OCI-LY7 (cell line): ENCODE results near the gene TIMM10B. TPM values are rescaled to one million over a fixed set of nuclear protein-coding genes. Genes with fewer than 3 reads are reported as not detected.

Source experiments
- BruUV-seq: library from RNA; stranded (reverse); fragments of 400-500 nt; replicated peaks from 2 replicates; lab custom pipeline; 2021; lab: Mats Ljungman, UMichigan
- CTCF ChIA-PET: fragments of 300-600 bp; sonication (Branson Sonifier 250); formaldehyde crosslinking; loops from one replicate; lab custom pipeline; 2022; ENCODE audit warnings: antibody characterized with exemption; ENCODE audit not compliant: unreplicated experiment; lab: Charles Lee
- POLR2A ChIA-PET: fragments of 300-600 bp; sonication (Branson Sonifier 250); formaldehyde crosslinking; loops from one replicate; lab custom pipeline; 2022; ENCODE audit warnings: antibody characterized with exemption; lab: Charles Lee
- DNase-seq: peaks from one replicate; pipeline ENCODE4 v3.0.0-alpha.2; 2015; ENCODE audit warnings: low spot score
- H2AFZ ChIP-seq: fragments of 200-600 bp; sonication (generic), shearing (Covaris generic); 2 replicates; pipeline ENCODE4 v1.6.1; 2014; ENCODE audit warnings: mild to moderate bottlenecking, antibody characterized with exemption, low read length, moderate library complexity
- H3K27ac ChIP-seq: fragments of 200-600 bp; sonication (generic); 2 replicates; pipeline ENCODE4 v1.5.1; 2014; ENCODE audit warnings: mixed run types, low read depth, mild to moderate bottlenecking, moderate library complexity, low read length, inconsistent platforms; ENCODE audit not compliant: poor library complexity, severe bottlenecking
- H3K36me3 ChIP-seq: fragments of 200-600 bp; sonication (generic); 2 replicates; pipeline ENCODE4 v1.6.1; 2014; ENCODE audit warnings: mild to moderate bottlenecking, antibody characterized with exemption, low read length, moderate library complexity, mixed read lengths; ENCODE audit not compliant: insufficient read depth
- H3K4me1 ChIP-seq: fragments of 200-600 bp; sonication (generic); 2 replicates; pipeline ENCODE4 v1.5.1; 2014; ENCODE audit warnings: mild to moderate bottlenecking, low read length; ENCODE audit not compliant: insufficient read depth, poor library complexity, severe bottlenecking
- H3K4me2 ChIP-seq: fragments of 200-600 bp; sonication (generic); 2 replicates; pipeline ENCODE4 v1.6.1; 2014; ENCODE audit warnings: mild to moderate bottlenecking, low read length
- H3K4me3 ChIP-seq: fragments of 200-600 bp; sonication (generic); 2 replicates; pipeline ENCODE4 v1.5.1; 2014; ENCODE audit warnings: mild to moderate bottlenecking, low read depth, low read length; ENCODE audit not compliant: poor library complexity, severe bottlenecking
- H3K79me2 ChIP-seq: fragments of 200-600 bp; sonication (generic); 2 replicates; pipeline ENCODE4 v1.6.1; 2016; ENCODE audit warnings: low read depth, mild to moderate bottlenecking, low read length, moderate library complexity, mixed read lengths; ENCODE audit not compliant: insufficient read depth
- H3K9me2 ChIP-seq: fragments of 200-600 bp; sonication (generic); 2 replicates; pipeline ENCODE4 v1.6.1; 2016; ENCODE audit warnings: mild to moderate bottlenecking, low read length, mixed read lengths; ENCODE audit not compliant: insufficient read depth
- H3K9me3 ChIP-seq: fragments of 200-600 bp; sonication (generic); 2 replicates; pipeline ENCODE4 v1.6.1; 2014; ENCODE audit warnings: mild to moderate bottlenecking, mixed run types, low read length, mixed read lengths
- H4K20me1 ChIP-seq: fragments of 200-600 bp; sonication (generic); 2 replicates; pipeline ENCODE4 v1.6.1; 2014; ENCODE audit warnings: mild to moderate bottlenecking, antibody characterized with exemption, low read length, moderate library complexity, mixed read lengths; ENCODE audit not compliant: insufficient read depth
- EZH2phosphoT487 ChIP-seq: fragments of 200-600 bp; sonication (generic); IDR thresholded peaks from 2 replicates; pipeline ENCODE4 v1.6.1; 2018; ENCODE audit warnings: low read depth, borderline replicate concordance, mild to moderate bottlenecking, mixed run types, antibody characterized with exemption, low read length, moderate library complexity, mixed read lengths
- intact Hi-C: fragments of 100-400 bp; cut with micrococcal nuclease; formaldehyde crosslinking; loops from one replicate; pipeline ENCODE4 v1.10.0; 2022; ENCODE audit not compliant: unreplicated experiment
- total RNA-seq, 2 experiments: library from RNA; depleted of rRNA in 1 of 2; stranded (reverse); fragments of >200 nt in 1 of 2; shearing (Covaris generic) in 1 of 2; gene quantifications; 2 replicates each; pipeline ENCODE4 v1.2.3, GENCODE V29; 2014 to 2022
- TF ChIP-seq, protein P1 (sequence below): fragments of 200-600 bp; sonication (generic); conservative IDR thresholded peaks from 2 replicates; pipeline ENCODE4 v1.5.1; 2014; ENCODE audit warnings: mild to moderate bottlenecking, antibody characterized with exemption, low read length, moderate library complexity, mixed read lengths

Gene TIMM10B
- total RNA-seq, 2 experiments from 2014 or later, result 43.7 to 54.6 TPM

DNA sequence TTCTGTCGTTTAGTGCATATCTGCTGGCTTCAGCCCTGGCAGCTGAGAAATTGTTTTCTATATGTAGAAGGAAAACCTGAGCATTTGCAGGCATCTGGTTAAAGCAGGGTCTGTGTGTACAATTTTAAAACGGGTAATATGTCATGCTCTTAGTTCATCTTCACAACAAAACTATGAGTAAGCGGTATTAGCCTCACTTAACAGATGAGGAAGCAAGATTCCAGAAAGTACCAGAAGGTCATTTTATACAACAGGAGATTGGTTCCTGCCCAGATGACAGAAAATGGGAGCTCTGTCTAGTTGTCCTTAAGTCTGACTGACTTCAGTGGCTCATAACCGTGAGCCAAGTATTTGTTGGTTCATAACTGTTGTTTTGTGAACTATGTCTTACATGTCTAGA is 1.1 kb downstream of the TIMM10B start:
- H3K9me3 ChIP-seq, result no peaks in the 10 kb centered on the region
- peaks cover 78% of the 10 kb centered on the region for H3K36me3 ChIP-seq
- H3K27ac ChIP-seq, result peak overlapping the region; percentile 70

DNA sequence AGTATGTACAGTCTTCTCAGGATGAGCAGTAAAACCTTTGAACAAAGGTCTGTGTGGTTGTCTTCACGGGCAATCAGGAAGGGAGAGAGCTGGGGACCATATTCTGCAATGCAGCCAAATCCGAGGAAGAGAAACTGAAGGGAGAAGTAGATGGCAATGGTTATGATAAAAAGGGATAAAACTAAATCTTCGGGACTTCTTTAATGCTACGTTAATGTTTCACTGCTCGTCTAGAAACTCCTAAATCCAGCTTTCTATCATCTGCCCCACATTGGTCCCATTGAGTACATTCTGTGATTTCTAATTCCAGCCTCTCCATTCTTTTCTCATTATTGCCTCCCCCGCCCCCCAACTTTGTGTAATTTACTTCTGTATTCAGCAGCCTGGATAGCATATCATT is 1.7 kb downstream of the TIMM10B start:
- CTCF ChIA-PET, result no interaction called here
- no peak overlapping the region for H2AFZ ChIP-seq
- H3K9me3 ChIP-seq, result no peaks in the 10 kb centered on the region
- peak overlapping the region; percentile 96 for H3K4me3 ChIP-seq
- intact Hi-C loops, result loop anchor here (5.0 kb wide), 1 partner anchor 119 kb away; the partner anchor contains the start of genes ILK and RRP8
- H3K36me3 ChIP-seq, result peaks cover 79% of the 10 kb centered on the region
- H3K79me2 ChIP-seq, result peaks cover 38% of the 10 kb centered on the region
- H3K4me2 ChIP-seq, result peak overlapping the region; percentile 94
- TF ChIP-seq, protein P1, sequence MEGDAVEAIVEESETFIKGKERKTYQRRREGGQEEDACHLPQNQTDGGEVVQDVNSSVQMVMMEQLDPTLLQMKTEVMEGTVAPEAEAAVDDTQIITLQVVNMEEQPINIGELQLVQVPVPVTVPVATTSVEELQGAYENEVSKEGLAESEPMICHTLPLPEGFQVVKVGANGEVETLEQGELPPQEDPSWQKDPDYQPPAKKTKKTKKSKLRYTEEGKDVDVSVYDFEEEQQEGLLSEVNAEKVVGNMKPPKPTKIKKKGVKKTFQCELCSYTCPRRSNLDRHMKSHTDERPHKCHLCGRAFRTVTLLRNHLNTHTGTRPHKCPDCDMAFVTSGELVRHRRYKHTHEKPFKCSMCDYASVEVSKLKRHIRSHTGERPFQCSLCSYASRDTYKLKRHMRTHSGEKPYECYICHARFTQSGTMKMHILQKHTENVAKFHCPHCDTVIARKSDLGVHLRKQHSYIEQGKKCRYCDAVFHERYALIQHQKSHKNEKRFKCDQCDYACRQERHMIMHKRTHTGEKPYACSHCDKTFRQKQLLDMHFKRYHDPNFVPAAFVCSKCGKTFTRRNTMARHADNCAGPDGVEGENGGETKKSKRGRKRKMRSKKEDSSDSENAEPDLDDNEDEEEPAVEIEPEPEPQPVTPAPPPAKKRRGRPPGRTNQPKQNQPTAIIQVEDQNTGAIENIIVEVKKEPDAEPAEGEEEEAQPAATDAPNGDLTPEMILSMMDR, result no peak
- TF ChIP-seq EZH2phosphoT487, result no peak
- H4K20me1 ChIP-seq, result peaks cover 10% of the 10 kb centered on the region
- DNase-seq, result no peak
- H3K9me2 ChIP-seq, result no peaks in the 10 kb centered on the region
- POLR2A ChIA-PET, result interaction anchor here (0.7 to 2.1 kb wide), 6 partner anchors 10 to 167 kb away, joined by 3 to 13 read pairs (median 4); partner anchors contain the start of genes TPP1 and TRIM3
- no peak overlapping the region for H3K27ac ChIP-seq
- no TSS peak for BruUV-seq
- peaks cover 22% of the 10 kb centered on the region for H3K4me1 ChIP-seq

More for the DNA sequence above, 1.1 kb downstream of the TIMM10B start:
- Histone ChIP-seq H3K4me1 (peaks cover 22% of the 10 kb centered on the region), H3K4me2 (peak overlapping the region; percentile 94), H3K79me2 (peaks cover 38% of the 10 kb centered on the region), H3K4me3 (peak overlapping the region; percentile 96), H4K20me1 (peaks cover 10% of the 10 kb centered on the region), H3K9me2 (no peaks in the 10 kb centered on the region), H2AFZ (no peak overlapping the region)
- ChIA-PET POLR2A (interaction anchor here (0.6 to 2.1 kb wide), 14 partner anchors 8 to 201 kb away, joined by 3 to 13 read pairs (median 4); partner anchors contain the start of genes MRPL17, TPP1 and TRIM3), CTCF (no interaction called here)
- no peak for DNase-seq
- TF ChIP-seq, protein P1, result no peak
- no peak for TF ChIP-seq EZH2phosphoT487
- intact Hi-C loops, result loop anchor here (5.0 kb wide), 1 partner anchor 120 kb away; the partner anchor contains the start of genes ILK and RRP8
- no TSS peak for BruUV-seq

DNA sequence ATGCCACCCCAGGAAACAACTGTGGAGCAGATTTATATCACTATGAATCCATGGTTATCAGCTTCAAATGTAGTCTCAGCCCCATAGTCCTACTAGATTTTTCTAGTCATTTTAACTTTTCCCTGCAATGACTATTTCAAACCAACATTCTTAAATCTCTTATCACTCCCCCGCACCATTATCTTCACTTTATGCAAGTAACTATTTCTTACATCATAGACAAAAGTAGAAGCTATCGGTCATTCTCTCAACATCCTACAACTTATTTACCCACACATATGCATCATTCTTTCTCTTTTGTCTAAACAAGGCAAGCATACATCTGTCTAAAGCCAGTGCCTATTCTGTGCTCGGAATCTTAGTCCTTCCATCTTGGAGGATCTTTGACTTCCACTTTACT is 4.4 kb downstream of the TIMM10B start:
- no peak overlapping the region for H3K4me2 ChIP-seq
- intact Hi-C loops, result no loop called here
- no TSS peak for BruUV-seq
- H2AFZ ChIP-seq, result no peak overlapping the region
- no peaks in the 10 kb centered on the region for H3K9me2 ChIP-seq
- H3K4me3 ChIP-seq, result no peak overlapping the region
- ChIA-PET POLR2A (interaction anchor here (0.8 to 2.4 kb wide), 3 partner anchors 9 to 13 kb away, joined by 3 to 7 read pairs (median 5); no protein-coding TSS in a partner anchor), CTCF (no interaction called here)
- peaks cover 13% of the 10 kb centered on the region for H3K4me1 ChIP-seq
- H3K79me2 ChIP-seq, result peaks cover 29% of the 10 kb centered on the region
- H3K36me3 ChIP-seq, result peaks cover 86% of the 10 kb centered on the region
- DNase-seq, result no peak
- no peak overlapping the region for H3K27ac ChIP-seq
- no peak for TF ChIP-seq EZH2phosphoT487
- TF ChIP-seq, protein P1, result no peak
- H4K20me1 ChIP-seq, result peaks cover 10% of the 10 kb centered on the region
- no peaks in the 10 kb centered on the region for H3K9me3 ChIP-seq
